Caco-2 (cell line): ENCODE results near the gene MAN1A1. TPM values are rescaled to one million over a fixed set of nuclear protein-coding genes. Genes with fewer than 3 reads are reported as not detected.

Experiments used
- BruUV-seq: library from RNA; stranded (reverse); fragments of 400-500 nt; replicated peaks from 2 replicates; lab custom pipeline; 2021; lab: Mats Ljungman, UMichigan
- CTCF ChIA-PET: fragments of 300-600 bp; sonication (Branson Sonifier 250); formaldehyde crosslinking; loops from one replicate; lab custom pipeline; 2022; ENCODE audit warnings: antibody characterized with exemption; lab: Charles Lee
- POLR2A ChIA-PET: fragments of 300-600 bp; sonication (Branson Sonifier 250); formaldehyde crosslinking; loops from one replicate; lab custom pipeline; 2022; ENCODE audit warnings: antibody characterized with exemption; lab: Charles Lee
- DNase-seq, 2 experiments: peaks; one replicate each; pipeline versions ENCODE4 v3.0.0 to v3.0.0-alpha.2; 2020 to 2022
- H3K27me3 ChIP-seq: replicated peaks from 2 replicates; pipeline ENCODE4 v1.6.0; 2011; ENCODE audit warnings: low read length; ENCODE audit not compliant: control insufficient read depth, insufficient read depth
- H3K36me3 ChIP-seq: 2 replicates; pipeline ENCODE4 v1.5.1; 2011; ENCODE audit warnings: low read length; ENCODE audit not compliant: control insufficient read depth, insufficient read depth
- H3K4me1 ChIP-seq: fragments of 250-450 bp; sonication (Bioruptor Pico); 2 replicates; pipeline ENCODE4 v1.5.1; 2020; ENCODE audit warnings: mild to moderate bottlenecking
- H3K4me3 ChIP-seq: 2 replicates; pipeline ENCODE4 v1.5.1; 2011; ENCODE audit warnings: low read depth, mild to moderate bottlenecking, control low read depth, low read length
- H3K9me3 ChIP-seq: fragments of 250-450 bp; sonication (Bioruptor Pico); 2 replicates; pipeline ENCODE4 v1.5.1; 2020; ENCODE audit warnings: mild to moderate bottlenecking, moderate library complexity
- H3K27ac Mint-ChIP-seq: one replicate; pipeline ENCODE4 v1.8.0; 2022; ENCODE audit warnings: mixed read lengths; ENCODE audit not compliant: unreplicated experiment
- H3K27me3 Mint-ChIP-seq: one replicate; pipeline ENCODE4 v1.8.0; 2022; ENCODE audit warnings: mixed read lengths; ENCODE audit not compliant: insufficient read depth, unreplicated experiment
- H3K36me3 Mint-ChIP-seq: one replicate; pipeline ENCODE4 v1.8.0; 2022; ENCODE audit warnings: mild to moderate bottlenecking, mixed read lengths; ENCODE audit not compliant: insufficient read depth, unreplicated experiment
- H3K4me1 Mint-ChIP-seq: one replicate; pipeline ENCODE4 v1.8.0; 2022; ENCODE audit warnings: low read depth, mixed read lengths; ENCODE audit not compliant: unreplicated experiment
- H3K4me3 Mint-ChIP-seq: one replicate; pipeline ENCODE4 v1.8.0; 2022; ENCODE audit warnings: mild to moderate bottlenecking, moderate library complexity, mixed read lengths; ENCODE audit not compliant: unreplicated experiment
- H3K9me3 Mint-ChIP-seq: one replicate; pipeline ENCODE4 v1.8.0; 2022; ENCODE audit warnings: mixed read lengths; ENCODE audit not compliant: unreplicated experiment
- intact Hi-C: fragments of 100-400 bp; cut with micrococcal nuclease; formaldehyde crosslinking; loops from one replicate; pipeline ENCODE4 v1.10.0; 2022; ENCODE audit not compliant: unreplicated experiment
- total RNA-seq: library from RNA; stranded (reverse); gene quantifications from 2 replicates; pipeline ENCODE4 v1.2.3, GENCODE V29; 2022
- TF ChIP-seq, protein P1 (sequence below), 2 experiments: fragments of 200-600 bp in 1 of 2; IDR thresholded peaks; 1 replicate in 1 of 2; 2 replicates in 1 of 2; pipeline versions ENCODE4 v1.5.1 to v1.8.0; 2011 to 2022; ENCODE audit warnings: antibody characterized with exemption in 1 of 2, control low read depth in 1 of 2, inconsistent platforms in 1 of 2, low read depth in 1 of 2, low read length in 1 of 2, mild to moderate bottlenecking in 1 of 2, moderate library complexity in 1 of 2; ENCODE audit not compliant: insufficient read depth in 1 of 2, severe bottlenecking in 1 of 2, unreplicated experiment in 1 of 2

MAN1A1 gene
- total RNA-seq, 1 experiment from 2014 or later: 28.7 TPM

- Mint-ChIP-seq H3K9me3 (peaks cover 11% of the 10 kb centered on the region), H3K4me3 (no peak overlapping the region), H3K27me3 (no peaks in the 10 kb centered on the region), H3K36me3 (peaks cover 24% of the 10 kb centered on the region), H3K27ac (no peak overlapping the region), H3K4me1 (no peaks in the 10 kb centered on the region)
- TF ChIP-seq, protein P1, sequence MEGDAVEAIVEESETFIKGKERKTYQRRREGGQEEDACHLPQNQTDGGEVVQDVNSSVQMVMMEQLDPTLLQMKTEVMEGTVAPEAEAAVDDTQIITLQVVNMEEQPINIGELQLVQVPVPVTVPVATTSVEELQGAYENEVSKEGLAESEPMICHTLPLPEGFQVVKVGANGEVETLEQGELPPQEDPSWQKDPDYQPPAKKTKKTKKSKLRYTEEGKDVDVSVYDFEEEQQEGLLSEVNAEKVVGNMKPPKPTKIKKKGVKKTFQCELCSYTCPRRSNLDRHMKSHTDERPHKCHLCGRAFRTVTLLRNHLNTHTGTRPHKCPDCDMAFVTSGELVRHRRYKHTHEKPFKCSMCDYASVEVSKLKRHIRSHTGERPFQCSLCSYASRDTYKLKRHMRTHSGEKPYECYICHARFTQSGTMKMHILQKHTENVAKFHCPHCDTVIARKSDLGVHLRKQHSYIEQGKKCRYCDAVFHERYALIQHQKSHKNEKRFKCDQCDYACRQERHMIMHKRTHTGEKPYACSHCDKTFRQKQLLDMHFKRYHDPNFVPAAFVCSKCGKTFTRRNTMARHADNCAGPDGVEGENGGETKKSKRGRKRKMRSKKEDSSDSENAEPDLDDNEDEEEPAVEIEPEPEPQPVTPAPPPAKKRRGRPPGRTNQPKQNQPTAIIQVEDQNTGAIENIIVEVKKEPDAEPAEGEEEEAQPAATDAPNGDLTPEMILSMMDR (IDR thresholded peaks at IDR 0.05; ENCODE audit: insufficient read depth in 1 of 2, low read depth in 1 of 2, low read length in 1 of 2, severe bottlenecking in 1 of 2, unreplicated experiment in 1 of 2): no peak
- no TSS peak for BruUV-seq
- Histone ChIP-seq H3K36me3 (peaks cover 3% of the 10 kb centered on the region), H3K27me3 (no peaks in the 10 kb centered on the region), H3K4me1 (no peaks in the 10 kb centered on the region), H3K4me3 (no peak overlapping the region), H3K9me3 (peaks cover 8% of the 10 kb centered on the region; the same call in 1 of the 2 replicates)
- intact Hi-C loops: no loop called here
- ChIA-PET POLR2A (no interaction called here), CTCF (no interaction called here)
- no peak for DNase-seq
Observed at GRCh38 chr6:119269266-119270103, 80.1 kb downstream of the MAN1A1 start.

DNA sequence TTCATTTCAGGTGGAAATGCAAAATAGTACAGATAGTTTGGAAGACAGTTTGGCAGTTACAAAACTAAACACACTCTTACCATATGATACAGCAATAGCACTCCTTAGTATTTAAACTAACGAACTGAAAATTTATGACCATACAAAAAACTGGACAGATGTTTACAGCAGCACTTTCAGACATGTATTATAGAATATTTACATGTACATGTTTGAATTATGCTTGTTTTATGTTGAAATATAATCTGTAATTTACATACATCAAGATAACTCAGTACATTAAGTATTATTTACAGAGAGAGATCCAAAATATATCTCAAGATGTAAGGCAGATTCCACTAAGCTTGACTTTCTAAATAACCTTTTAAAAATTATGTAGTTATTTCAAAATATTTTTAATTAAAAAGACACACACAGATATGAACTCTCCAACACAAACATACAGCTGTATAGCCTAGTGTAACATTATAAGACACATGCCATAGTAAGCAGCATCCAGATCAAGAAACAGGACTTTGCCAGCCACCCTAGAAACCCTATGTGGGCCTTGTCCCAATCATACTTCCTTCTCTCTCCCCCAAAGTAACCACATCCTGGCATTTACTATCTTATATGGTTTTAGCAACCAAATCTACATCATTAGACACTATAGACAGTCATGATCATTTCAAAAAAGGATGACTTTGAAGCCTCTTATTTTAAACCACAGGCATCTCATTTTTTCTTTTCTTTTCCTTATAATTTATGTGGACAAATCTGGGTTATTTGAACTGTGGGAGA lies 82.2 kb downstream of the MAN1A1 start:
- no peak for DNase-seq
- Histone ChIP-seq H3K36me3 (peaks cover 3% of the 10 kb centered on the region), H3K4me3 (no peak overlapping the region), H3K27me3 (no peaks in the 10 kb centered on the region), H3K9me3 (peaks cover 8% of the 10 kb centered on the region; the same call in 1 of the 2 replicates), H3K4me1 (no peaks in the 10 kb centered on the region)
- Mint-ChIP-seq H3K27ac (no peak overlapping the region), H3K4me3 (no peak overlapping the region), H3K9me3 (peaks cover 18% of the 10 kb centered on the region), H3K4me1 (no peaks in the 10 kb centered on the region), H3K36me3 (peaks cover 24% of the 10 kb centered on the region), H3K27me3 (no peaks in the 10 kb centered on the region)
- ChIA-PET CTCF (no interaction called here), POLR2A (no interaction called here)
- intact Hi-C loops: no loop called here
- no TSS peak for BruUV-seq
- TF ChIP-seq, protein P1 (IDR thresholded peaks at IDR 0.05; ENCODE audit: insufficient read depth in 1 of 2, low read depth in 1 of 2, low read length in 1 of 2, severe bottlenecking in 1 of 2, unreplicated experiment in 1 of 2): no peak

GRCh38 chr6:119264854-119265397 lies 84.6 kb downstream of the MAN1A1 start:
- TF ChIP-seq, protein P1 (IDR thresholded peaks at IDR 0.05; ENCODE audit: insufficient read depth in 1 of 2, low read depth in 1 of 2, low read length in 1 of 2, severe bottlenecking in 1 of 2, unreplicated experiment in 1 of 2): no peak
- intact Hi-C loops: no loop called here
- peaks cover 6% of the 10 kb centered on the region for H3K4me1 Mint-ChIP-seq
- ChIA-PET CTCF (no interaction called here), POLR2A (no interaction called here)
- Histone ChIP-seq H3K4me3 (no peak overlapping the region), H3K36me3 (peaks cover 3% of the 10 kb centered on the region), H3K27me3 (no peaks in the 10 kb centered on the region), H3K4me1 (peaks cover 8% of the 10 kb centered on the region), H3K9me3 (no peaks in the 10 kb centered on the region)
- BruUV-seq: no TSS peak
- no peak overlapping the region for H3K4me3 Mint-ChIP-seq
- peaks cover 6% of the 10 kb centered on the region for H3K9me3 Mint-ChIP-seq
- H3K27ac Mint-ChIP-seq: no peak overlapping the region
- H3K27me3 Mint-ChIP-seq: no peaks in the 10 kb centered on the region
- DNase-seq: no peak
- H3K36me3 Mint-ChIP-seq: peaks cover 10% of the 10 kb centered on the region
